Measurements from ENCODE around the gene CYTH4.

DNA sequence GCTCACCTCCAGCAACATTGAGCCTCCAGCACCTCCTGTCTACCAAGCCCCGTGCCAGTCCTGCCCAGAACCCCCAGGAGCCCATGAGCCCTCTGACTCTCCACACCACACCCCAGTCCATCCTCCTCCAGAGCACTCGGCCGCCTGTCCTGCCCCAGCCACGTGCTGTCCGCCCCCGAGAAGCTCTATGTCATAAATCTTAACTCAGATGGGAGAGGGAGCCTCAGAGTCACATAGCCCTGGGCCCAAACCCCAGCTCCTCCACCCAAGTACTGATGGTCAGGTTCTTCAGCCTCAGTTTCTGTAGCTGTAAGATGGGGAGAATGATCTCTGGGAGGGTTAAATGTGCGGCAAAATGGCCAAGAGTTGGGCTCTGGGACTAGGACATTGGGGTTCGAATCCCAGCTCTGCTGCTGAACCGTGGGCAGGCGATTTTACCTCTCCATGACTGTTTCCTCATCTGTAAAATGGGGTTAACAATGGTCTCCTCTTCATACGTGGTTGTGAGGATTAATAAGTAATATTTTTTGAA lies 27.8 kb downstream of the CYTH4 start:
- TF ChIP-seq, protein P1, sequence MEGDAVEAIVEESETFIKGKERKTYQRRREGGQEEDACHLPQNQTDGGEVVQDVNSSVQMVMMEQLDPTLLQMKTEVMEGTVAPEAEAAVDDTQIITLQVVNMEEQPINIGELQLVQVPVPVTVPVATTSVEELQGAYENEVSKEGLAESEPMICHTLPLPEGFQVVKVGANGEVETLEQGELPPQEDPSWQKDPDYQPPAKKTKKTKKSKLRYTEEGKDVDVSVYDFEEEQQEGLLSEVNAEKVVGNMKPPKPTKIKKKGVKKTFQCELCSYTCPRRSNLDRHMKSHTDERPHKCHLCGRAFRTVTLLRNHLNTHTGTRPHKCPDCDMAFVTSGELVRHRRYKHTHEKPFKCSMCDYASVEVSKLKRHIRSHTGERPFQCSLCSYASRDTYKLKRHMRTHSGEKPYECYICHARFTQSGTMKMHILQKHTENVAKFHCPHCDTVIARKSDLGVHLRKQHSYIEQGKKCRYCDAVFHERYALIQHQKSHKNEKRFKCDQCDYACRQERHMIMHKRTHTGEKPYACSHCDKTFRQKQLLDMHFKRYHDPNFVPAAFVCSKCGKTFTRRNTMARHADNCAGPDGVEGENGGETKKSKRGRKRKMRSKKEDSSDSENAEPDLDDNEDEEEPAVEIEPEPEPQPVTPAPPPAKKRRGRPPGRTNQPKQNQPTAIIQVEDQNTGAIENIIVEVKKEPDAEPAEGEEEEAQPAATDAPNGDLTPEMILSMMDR (IDR thresholded peaks at IDR 0.05): no peak
- no peak for TF ChIP-seq ZFX (IDR thresholded peaks at IDR 0.05; ENCODE audit: borderline replicate concordance)

All from 22Rv1 (cell line).